Measurements from ENCODE around the gene COPG1.

DNA sequence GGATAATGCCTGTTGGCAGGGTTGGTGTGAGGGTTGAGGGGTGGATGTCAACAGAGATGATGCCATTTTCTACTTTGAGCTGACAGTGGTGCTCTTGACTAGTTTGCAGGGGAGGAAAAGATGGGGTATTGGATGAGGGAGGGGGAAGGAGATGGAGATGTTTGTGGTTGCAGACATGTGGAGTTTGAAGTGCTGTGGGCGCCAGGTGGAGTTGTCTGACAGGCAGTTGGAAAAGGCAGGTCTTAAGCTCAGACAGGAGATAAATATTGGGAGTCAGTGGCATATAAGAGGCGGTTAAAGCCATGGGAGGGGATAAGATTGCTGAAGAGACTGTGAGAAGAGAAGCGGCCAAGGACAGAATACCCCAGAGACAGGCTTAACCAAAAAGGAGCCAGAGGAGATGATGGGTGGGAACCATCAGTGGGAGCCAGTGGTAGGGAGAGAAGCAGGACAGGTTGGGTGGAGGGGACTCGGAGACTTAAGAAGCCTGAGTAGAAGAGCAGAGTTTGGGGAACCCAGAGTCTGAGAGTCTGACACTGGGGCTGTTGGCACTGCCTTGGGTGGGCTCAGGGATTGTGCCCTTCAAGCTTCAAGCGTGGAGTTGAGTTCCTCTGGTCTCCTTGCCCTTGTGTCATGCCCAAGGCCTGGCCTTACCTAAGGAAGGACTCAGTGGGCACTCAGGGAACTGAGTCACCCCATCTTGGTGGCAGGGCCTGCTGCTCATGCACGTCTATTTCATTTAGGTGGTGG lies 13.9 kb downstream of the COPG1 start:
- no peak for TF ChIP-seq BHLHE40 (IDR thresholded peaks at IDR 0.05; ENCODE audit: borderline replicate concordance)
- TF ChIP-seq SP1 (IDR thresholded peaks at IDR 0.05), result no peak
- TF ChIP-seq ELF4 (IDR thresholded peaks at IDR 0.05), result no peak
- no peak for TF ChIP-seq FOXA1 (IDR thresholded peaks at IDR 0.05)
- no peak for TF ChIP-seq TARDBP (IDR thresholded peaks at IDR 0.05)
